HS-27A (cell line): ENCODE measurements around the gene CLC.
"Not testable (repeated sequence)": the region's sequence is repeated elsewhere in the genome, so short reads cannot be mapped to it uniquely, and the experiment has no call there.

Experiments
- DNase-seq: peaks from one replicate; pipeline ENCODE4 v3.0.0-alpha.2; 2012; ENCODE audit warnings: low read depth, missing footprints

Gene CLC

DNA sequence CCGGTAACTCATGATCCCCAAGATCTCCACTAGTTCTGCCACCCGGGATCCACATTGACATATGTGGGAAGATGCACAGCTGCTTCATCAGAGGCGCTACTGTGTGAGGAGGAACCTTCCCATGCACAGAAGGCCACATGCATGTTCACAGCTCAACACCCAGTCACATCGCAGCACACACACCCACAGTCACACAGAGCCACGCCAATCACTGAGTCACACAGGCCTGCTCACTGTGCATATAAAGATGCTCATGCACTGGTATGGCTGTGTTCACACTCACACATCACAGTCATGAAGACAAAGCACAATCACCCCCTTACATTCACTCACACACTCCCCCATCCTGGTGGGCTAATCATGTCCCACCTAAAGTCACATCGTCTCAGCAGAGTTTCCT is 9.8 kb downstream of the CLC start:
- no peak for DNase-seq

DNA sequence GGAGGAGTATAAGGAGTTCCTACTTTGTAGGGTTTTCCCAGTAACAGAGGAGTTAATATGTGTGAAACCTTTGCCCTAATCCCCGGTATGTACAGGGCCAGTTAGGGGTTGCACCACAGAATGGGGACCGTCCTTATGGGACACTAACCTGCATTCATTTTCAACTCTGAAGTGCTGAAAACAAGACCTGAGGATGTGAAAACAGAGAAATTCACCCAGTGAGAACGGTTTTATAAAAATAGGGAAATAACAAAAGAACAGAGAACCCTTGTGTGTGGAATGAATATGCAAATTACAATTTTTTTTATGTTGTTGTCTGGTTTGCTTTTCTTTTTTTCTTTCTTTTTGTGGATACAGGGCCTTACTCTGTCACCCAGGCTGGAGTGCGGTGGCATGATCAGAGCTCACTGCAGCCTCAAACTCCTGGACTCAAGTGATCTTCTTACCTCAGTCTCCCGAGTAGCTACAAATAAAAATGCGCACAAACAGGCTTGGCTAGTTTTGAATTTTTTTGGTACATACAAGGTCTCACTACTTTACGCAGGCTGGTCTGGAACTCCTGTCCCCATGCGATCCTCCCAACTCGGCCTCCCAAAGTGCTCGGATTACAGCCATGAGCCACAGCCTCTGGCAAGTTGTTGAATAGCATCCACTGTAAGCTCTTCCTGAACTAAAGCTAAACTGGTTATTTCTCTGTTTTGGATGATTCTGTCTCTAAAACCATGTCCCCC is 10.6 kb downstream of the CLC start:
- no peak for DNase-seq

DNA sequence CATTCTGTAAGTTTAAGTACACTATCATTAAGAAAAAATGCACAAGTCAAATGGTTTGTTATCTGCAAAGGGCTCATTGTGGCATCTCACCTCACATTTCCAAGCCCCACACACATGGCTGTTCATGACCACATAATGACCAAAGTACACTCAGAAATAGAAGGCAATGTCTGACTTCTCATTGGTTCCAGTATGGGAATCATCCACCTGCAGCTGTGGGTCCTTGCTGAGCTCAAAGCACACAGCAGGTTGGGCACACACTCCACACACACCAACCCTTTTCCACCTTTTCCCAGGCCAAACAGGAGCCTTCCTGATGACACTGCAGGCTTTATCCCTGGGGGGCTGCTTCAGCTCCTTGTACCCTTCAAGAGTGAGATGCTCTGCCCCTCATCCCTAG is 11.8 kb downstream of the CLC start:
- no peak for DNase-seq

DNA sequence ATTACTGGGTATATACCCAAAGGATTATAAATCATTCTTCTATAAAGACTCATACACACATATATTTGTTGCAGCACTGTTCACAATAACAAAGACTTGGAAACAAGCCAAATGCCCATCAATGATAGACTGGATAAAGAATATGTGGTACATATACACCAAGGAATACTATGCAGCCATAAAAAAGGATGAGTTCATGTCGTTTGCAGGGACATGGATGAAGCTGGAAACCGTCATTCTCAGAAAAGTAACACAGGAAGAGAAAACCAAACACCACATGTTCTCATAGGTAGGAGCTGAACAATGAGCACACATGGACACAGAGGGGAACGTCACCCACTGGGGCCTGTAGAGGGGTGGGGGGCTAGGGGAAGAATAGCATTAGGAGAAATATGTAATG is 17.7 kb downstream of the CLC start:
- not testable (repeated sequence) for DNase-seq

DNA sequence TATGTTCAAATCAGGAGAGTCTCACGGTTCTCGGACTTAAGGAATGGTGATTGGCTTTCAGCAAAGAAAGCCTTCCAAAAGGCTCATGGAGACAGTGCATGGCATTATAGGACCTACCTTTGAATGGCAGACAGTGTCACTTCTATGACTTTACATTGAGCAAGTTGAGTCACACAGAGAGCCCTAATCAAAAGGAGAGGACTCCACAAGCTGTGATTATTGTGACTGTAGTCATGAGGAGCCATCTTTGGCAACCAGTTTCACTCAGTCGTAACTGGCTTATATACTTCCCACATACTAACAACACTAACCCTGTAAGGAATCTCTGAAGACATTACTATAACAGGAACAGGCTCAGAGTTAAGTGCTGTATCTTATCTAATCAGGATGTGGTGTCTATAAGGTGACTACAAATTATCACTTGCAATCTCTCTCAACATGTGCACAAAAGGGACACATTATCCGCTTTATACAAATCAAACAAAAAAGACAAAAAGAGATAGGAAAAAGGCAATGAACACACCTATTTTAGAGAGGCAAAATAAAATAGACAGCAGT is 27.4 kb downstream of the CLC start:
- DNase-seq: no peak

DNA sequence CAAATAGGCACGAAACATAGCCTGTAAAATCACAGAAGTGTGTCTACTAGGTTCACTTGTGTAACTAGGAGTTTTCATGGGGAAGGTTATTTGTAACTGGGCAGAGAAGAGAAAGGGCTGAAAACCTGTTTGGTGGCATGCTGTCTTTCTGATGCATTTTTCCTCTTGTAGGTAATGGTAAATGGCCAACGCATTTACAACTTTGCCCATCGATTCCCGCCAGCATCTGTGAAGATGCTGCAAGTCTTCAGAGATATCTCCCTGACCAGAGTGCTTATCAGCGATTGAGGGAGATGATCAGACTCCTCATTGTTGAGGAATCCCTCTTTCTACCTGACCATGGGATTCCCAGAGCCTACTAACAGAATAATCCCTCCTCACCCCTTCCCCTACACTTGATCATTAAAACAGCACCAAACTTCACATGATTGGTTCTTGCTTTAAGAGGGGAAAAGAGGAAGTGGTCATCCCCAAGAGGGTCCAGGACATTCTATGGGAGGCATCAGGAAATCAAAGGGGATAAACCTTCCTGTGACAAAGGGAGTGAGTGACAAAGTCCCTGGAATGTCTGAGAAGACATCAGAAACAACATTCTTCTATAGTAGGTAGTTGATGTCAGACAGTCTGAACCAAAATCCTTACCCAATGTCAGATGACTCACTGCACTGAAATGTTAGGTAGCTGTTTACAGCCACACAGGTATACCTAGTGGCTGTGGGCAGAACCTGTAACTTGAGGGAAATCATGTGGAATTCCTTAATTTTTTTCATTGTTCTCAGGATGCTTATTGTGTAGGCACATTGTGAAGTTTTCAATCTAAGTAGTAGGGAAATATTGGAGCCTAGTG is 28.6 kb downstream of the CLC start:
- no peak for DNase-seq

DNA sequence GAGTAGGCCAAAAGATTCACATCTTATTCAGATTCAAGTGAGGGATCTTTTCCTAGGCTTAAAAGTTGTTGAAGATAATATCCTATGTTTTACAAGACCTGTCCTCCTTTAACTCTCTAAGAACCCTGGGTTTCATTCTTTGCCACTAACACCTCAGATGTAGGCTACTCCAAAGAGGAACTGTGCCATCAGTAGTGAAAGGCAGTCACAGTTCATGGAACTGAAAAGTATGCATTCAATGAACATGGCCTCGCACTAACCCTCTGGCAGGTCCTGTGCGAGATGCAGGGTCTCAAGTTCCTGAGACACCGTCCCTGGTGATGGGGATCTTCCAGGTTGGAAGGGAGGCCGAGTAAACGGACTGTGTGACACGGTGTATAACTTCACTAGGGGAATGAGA is 29.2 kb downstream of the CLC start:
- no peak for DNase-seq

DNA sequence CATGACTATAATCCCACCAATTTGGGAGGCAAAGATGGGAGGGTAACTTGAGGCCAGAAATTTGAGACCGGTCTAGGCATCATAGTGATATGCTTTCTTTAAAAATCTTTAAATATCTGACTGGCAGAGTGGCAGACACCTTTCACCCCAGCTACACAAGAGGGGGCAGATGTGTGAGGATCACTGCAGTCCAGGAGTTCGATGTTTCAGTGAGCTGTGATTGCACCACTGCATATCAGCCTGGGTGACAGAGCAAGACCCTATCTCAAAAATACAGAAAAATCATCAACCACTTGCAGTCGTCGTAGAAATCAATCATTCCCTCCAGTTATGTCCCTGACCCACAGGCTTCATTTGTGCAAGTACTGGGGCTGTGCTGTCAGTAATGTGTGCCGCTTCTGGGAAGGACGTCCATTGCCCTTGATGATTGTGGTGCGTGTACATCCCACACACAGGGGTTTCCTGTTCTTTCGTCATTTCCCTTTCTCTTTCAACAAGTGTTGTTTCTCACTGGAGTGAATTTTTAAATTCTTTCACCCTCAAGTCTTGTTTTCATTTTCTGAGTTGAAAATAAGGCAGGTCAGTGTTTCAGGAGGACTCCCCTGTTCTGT is 32.1 kb downstream of the CLC start:
- DNase-seq: no peak

DNA sequence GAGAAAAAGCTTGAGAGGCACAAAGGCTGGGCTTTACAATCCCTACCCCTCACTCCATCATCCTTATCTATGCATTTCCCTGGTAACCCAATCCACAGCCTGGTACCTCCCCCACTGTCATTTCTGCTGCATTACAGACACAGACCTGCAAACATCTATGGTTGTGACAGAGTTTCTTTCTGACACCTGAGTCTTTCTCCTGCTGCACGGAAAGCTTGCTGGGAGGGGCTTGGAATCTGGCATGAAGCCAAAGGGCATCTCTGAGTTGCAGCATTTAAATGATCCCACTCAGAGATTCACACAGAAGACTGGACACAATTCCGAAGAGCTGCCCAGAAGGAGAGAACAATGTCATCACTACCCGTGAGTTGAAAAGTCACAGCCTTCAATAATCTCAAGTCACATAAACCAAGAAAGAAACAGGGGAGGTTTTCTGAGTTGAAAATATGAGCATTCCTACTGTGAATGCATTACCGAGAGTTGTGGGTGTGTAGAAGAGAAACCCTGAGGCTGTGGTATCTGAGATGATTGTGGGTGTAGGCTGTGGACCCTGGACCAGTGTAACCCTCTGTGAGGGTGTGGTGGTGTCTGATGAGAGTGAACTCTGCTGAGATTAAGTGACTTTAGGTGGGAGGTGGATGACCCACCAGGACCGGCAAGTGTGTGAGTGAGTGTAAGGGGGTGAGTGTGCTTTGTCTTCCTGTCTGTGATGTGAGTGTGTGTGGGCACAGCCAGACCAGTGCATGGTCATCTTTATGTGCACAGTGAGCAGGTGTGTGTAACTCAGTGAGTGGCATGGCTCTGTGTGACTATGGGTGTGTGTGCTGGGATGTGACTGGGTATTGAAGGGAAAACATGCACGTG is 33.4 kb downstream of the CLC start, which contains the start of gene LGALS14:
Gene LGALS14 (plus strand): TSS at position 301 of the 864 bp plus-strand sequence. CDS start 48 bp downstream, at position 349.
- DNase-seq: no peak

DNA sequence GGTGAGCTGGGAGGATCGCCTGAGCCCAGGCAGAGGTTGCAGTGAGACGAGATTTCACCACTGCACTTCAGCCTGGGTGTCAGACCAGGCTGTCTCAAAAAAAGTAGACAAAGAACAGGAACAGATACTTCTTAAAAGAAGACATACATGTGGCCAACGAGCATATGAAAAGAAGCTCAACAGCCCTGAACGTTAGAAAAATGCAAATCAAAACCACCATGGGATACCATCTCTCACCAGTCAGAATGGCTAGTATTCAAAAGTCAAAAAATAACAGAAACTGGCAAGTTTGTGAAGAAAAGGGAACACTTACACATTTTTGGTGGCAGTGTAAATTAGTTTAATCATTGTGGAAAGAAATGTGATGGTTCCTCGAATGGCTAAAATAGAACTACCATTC is 36.5 kb downstream of the CLC start:
- no peak for DNase-seq

DNA sequence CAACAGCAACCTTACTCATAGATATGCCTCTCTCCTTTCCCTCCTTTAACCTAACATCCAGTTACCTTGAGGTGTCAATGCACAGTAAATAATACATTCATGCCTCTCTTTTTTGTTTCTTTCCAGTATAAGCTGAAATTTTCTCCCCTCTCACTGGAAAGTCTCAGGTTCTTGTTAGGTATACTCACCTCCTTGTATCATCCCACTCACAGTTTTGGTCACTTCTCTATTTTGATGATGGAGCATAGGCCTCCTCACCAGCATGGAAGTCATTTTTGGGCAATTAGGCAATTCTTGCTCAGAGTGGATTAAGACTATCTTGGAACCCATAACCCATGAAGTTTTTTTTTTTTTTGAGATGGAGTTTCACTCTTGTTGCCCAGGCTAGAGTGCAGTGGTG is 39.3 kb downstream of the CLC start:
- DNase-seq: no peak

DNA sequence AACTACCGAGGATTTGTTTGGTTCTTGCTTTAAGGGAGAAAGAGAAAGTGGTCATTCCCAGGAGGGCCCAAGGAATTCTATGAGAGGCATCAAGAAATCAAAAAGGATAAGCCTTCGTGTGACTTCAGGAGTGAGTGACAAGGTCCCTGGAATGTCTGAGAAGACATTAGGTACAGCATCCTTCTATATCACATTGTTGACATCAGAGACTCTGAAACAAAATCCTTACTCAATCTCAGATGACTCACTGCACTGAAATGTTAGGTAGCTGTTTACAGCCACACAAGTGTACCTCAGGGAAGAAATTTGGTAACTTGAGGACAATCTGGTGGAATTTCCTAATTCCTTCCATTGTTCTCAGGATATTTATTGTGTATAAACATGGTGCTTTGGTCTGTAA is 41.4 kb downstream of the CLC start:
- DNase-seq: no peak

DNA sequence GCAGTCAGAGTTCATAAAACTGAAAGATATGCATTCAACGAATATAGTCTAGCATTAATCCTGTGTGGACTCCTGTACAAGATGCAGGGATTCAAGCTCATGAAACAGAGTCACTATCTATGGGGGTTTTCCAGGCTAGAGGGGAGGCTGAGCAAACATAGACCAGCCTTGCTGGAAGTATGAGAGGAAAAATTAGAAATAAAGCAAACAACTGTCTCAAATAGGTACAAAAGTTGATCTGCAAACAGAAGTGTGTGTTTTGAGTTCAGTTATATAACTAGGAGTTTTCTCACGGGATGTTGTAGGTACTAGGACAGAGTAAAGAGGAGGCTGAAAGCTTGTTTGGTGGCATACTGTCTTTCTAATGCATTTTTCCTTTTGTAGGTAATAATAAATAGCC is 42.1 kb downstream of the CLC start:
- no peak for DNase-seq

DNA sequence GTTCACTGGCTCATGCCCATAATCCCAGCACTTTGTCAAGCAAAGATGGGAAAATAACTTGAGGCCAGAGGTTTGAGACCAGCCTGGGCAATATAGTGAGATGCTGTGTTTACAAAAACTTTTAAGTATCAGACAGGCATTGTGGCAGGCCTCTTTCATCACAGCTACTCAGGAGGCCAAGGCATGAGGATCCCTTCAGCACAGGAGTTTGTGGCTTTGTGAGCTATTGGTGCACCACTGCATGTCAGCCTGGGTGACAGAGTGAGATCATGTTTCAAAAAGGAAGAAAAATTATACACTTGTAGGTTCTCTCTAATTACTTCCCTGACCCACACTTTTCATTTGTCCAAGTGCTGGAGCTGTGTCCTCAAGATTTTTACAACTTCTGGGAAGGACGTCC is 45.0 kb downstream of the CLC start:
- no peak for DNase-seq

DNA sequence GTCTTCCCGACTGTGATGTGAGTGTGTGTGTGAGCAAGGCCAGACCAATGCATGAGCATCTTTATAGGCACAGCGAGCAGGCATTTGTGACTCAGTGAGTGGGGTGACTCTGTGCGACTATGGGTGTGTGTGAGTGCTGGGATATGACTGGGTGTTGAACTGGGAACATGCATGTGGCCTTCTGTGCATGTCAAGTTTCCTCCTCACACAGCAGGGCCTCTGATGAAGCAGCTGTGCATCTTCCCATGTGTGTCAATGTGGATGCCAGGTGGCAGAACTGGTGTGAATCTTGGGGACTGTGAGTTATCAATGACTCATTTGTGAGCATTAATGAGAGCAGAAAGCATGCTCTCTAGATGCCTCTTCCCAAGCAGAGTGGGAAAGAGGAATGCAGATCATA is 45.7 kb downstream of the CLC start:
- no peak for DNase-seq

DNA sequence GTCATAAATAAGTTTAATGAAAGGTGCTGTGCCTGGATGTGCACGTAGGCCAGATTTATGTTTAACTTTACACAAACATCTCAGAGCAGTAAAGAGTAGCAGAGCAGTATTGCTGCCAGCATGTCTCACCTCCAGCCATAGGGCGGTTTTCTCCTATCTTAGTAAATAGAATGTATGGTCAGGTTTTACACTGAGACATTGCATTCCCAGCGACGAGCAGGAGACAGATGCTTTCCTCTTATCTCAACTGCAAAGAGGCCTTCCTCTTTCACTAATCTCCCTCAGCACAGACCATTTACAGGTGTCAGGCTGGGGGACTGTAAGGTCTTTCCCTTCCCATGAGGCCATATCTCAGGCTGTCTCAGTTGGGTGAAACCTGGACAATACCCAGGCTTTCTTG is 49.2 kb downstream of the CLC start:
- not testable (repeated sequence) for DNase-seq

DNA sequence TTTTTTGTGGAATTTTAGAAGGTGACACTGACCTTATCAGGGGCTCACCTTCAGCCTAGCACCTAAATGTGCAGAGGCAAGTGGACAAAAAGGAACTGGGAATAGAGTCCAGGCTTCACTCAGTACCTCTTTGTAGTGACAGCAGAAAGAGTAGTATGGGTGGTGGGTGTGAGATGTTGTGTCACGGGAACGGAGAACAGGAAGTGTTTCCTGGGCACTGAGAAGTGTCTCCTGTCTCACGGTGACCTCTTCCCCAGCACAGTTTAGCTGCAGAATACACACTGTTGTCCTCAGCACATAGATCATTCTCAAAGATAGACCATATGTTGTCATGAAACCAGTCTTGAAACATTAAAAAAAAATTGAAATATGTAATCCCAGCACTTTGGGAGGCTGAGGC is 51.1 kb downstream of the CLC start:
- no peak for DNase-seq

DNA sequence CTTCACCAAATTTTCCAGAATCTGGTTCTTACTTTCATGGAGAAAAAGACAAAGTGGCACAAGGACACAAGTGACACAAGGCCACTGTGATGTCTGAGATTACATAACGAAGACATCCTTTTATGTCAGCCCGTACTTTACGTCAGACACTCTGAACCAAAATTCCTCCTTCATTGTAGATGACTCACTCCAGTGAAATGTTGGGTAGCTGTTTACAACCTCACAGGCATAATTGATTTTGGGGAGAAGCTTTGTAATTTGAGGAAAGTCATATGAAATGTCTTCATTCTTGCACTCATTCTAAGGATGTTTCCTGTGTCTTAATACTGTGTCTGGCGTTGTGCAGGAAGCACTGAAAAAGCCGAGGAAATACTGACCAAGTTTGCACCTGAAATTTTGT is 53.6 kb downstream of the CLC start:
- DNase-seq: no peak

DNA sequence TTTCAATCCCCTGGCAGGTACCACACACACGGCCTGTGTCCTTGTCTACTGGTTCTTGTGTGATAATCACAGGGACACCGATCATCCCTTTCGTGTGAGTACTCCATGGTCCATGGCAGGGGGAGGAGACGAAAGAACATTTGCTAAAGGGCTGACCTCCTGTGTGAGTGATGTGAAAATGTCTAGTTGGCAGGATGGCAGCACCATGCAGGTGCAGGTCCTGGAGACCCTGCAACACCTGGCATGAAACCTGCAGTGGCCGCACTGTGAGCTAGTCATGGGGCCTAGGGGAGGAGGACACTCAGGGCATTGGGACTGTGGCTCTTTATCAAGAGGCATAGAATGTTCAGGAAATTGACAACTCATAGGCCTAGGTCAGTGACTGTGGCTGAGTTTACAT is 56.4 kb downstream of the CLC start:
- DNase-seq: no peak
